HEK293 (cell line): ENCODE measurements around the gene PROM2.

ENCODE experiments used
- CTCF ChIA-PET: fragments of 350-600 bp; formaldehyde crosslinking; extraction: SDS; loops from one replicate; lab custom pipeline; 2021; ENCODE audit warnings: antibody characterized with exemption; lab: Yijun Ruan, JAX
- POLR2A ChIA-PET: fragments of 300-600 bp; formaldehyde crosslinking; extraction: SDS; loops from one replicate; lab custom pipeline; 2020; ENCODE audit warnings: antibody characterized with exemption, inconsistent platforms; lab: Yijun Ruan, JAX
- H3K27ac ChIP-seq: fragments of 200-500 bp; sonication (Bioruptor generic); 2 replicates; pipeline ENCODE4 v1.5.1; 2014; ENCODE audit warnings: low read depth, low read length, control low read depth, inconsistent platforms; ENCODE audit errors: extremely low read depth
- H3K36me3 ChIP-seq, 2 experiments: fragments of 200-500 bp in 1 of 2; sonication (Bioruptor generic) in 1 of 2; 1 replicate in 1 of 2; 2 replicates in 1 of 2; pipeline ENCODE4 v1.5.1; 2014 to 2017; ENCODE audit warnings: inconsistent platforms in 2 of 2, low read length in 2 of 2; ENCODE audit not compliant: control insufficient read depth in 2 of 2, insufficient read depth in 1 of 2
- H3K4me1 ChIP-seq: fragments of 200-500 bp; sonication (Bioruptor generic); 2 replicates; pipeline ENCODE4 v1.5.1; 2014; ENCODE audit warnings: mild to moderate bottlenecking, low read length, inconsistent platforms; ENCODE audit not compliant: control insufficient read depth, insufficient read depth
- H3K4me3 ChIP-seq: 2 replicates; pipeline ENCODE4 v1.5.1; 2011; ENCODE audit warnings: low read depth, mild to moderate bottlenecking, control low read depth, low read length, moderate library complexity
- H3K9me3 ChIP-seq: fragments of 200-500 bp; sonication (Bioruptor generic); 2 replicates; pipeline ENCODE4 v1.5.1; 2014; ENCODE audit warnings: low read depth, low read length, inconsistent platforms; ENCODE audit not compliant: control insufficient read depth, insufficient read depth
- GFI1B ChIP-seq: fragments of 450-650 bp; formaldehyde crosslinking; IDR thresholded peaks from 2 replicates; pipeline ENCODE4 v1.5.1; 2016; ENCODE audit warnings: missing biosample characterization, missing genetic modification characterization
- GLI4 ChIP-seq: fragments of 450-650 bp; formaldehyde crosslinking; IDR thresholded peaks from 2 replicates; pipeline ENCODE4 v1.5.1; 2016; ENCODE audit warnings: missing biosample characterization, missing genetic modification characterization
- GLIS2 ChIP-seq: fragments of 450-650 bp; formaldehyde crosslinking; IDR thresholded peaks from 2 replicates; pipeline ENCODE4 v1.5.1; 2016; ENCODE audit warnings: missing biosample characterization, missing genetic modification characterization
- KLF16 ChIP-seq: fragments of 450-650 bp; formaldehyde crosslinking; IDR thresholded peaks from 2 replicates; pipeline ENCODE4 v1.5.1; 2017; ENCODE audit warnings: missing biosample characterization, missing genetic modification characterization
- TCF7L2 ChIP-seq: IDR thresholded peaks from 2 replicates; pipeline ENCODE4 v1.6.1; 2011; ENCODE audit warnings: low read depth, mild to moderate bottlenecking, inconsistent platforms, low read length, moderate library complexity, borderline replicate concordance
- ZEB2 ChIP-seq: fragments of 450-650 bp; formaldehyde crosslinking; IDR thresholded peaks from 2 replicates; pipeline ENCODE4 v1.5.1; 2016; ENCODE audit warnings: missing biosample characterization, missing genetic modification characterization
- ZFP69B ChIP-seq: fragments of 450-650 bp; formaldehyde crosslinking; IDR thresholded peaks from 2 replicates; pipeline ENCODE4 v1.5.1; 2016; ENCODE audit warnings: missing biosample characterization, missing genetic modification characterization
- ZNF121 ChIP-seq: fragments of 450-650 bp; formaldehyde crosslinking; IDR thresholded peaks from 2 replicates; pipeline ENCODE4 v1.5.1; 2016; ENCODE audit warnings: missing biosample characterization, missing genetic modification characterization
- ZNF133 ChIP-seq: fragments of 450-650 bp; formaldehyde crosslinking; IDR thresholded peaks from 2 replicates; pipeline ENCODE4 v1.5.1; 2016; ENCODE audit warnings: missing biosample characterization, missing genetic modification characterization
- ZNF24 ChIP-seq: fragments of 450-650 bp; formaldehyde crosslinking; IDR thresholded peaks from 2 replicates; pipeline ENCODE4 v1.5.1; 2016; ENCODE audit warnings: missing biosample characterization, missing genetic modification characterization
- ZNF248 ChIP-seq: fragments of 450-650 bp; formaldehyde crosslinking; IDR thresholded peaks from 2 replicates; pipeline ENCODE4 v1.5.1; 2017; ENCODE audit warnings: missing biosample characterization, missing genetic modification characterization
- ZNF266 ChIP-seq: fragments of 450-650 bp; formaldehyde crosslinking; IDR thresholded peaks from 2 replicates; pipeline ENCODE4 v1.5.1; 2016; ENCODE audit warnings: missing biosample characterization, missing genetic modification characterization, low read depth
- ZNF335 ChIP-seq: fragments of 450-650 bp; formaldehyde crosslinking; conservative IDR thresholded peaks from 2 replicates; pipeline ENCODE4 v1.5.1; 2016; ENCODE audit warnings: missing biosample characterization, missing genetic modification characterization
- ZNF416 ChIP-seq: fragments of 450-650 bp; formaldehyde crosslinking; IDR thresholded peaks from 2 replicates; pipeline ENCODE4 v1.5.1; 2016; ENCODE audit warnings: missing biosample characterization, missing genetic modification characterization
- ZNF426 ChIP-seq: fragments of 450-650 bp; formaldehyde crosslinking; IDR thresholded peaks from 2 replicates; pipeline ENCODE4 v1.5.1; 2017; ENCODE audit warnings: missing biosample characterization, missing genetic modification characterization, mild to moderate bottlenecking, inconsistent platforms, moderate library complexity
- ZNF561 ChIP-seq: fragments of 450-650 bp; IDR thresholded peaks from 2 replicates; pipeline ENCODE4 v1.5.1; 2018; ENCODE audit warnings: missing biosample characterization, missing genetic modification characterization, borderline replicate concordance
- ZNF768 ChIP-seq: fragments of 450-650 bp; formaldehyde crosslinking; IDR thresholded peaks from 2 replicates; pipeline ENCODE4 v1.5.1; 2018; ENCODE audit warnings: missing biosample characterization, mild to moderate bottlenecking, missing genetic modification characterization
- ZNF837 ChIP-seq: fragments of 450-650 bp; formaldehyde crosslinking; IDR thresholded peaks from 2 replicates; pipeline ENCODE4 v1.5.1; 2016; ENCODE audit warnings: missing biosample characterization, missing genetic modification characterization
- ZSCAN30 ChIP-seq: fragments of 450-650 bp; IDR thresholded peaks from 2 replicates; pipeline ENCODE4 v1.5.1; 2018; ENCODE audit warnings: missing biosample characterization, mild to moderate bottlenecking, missing genetic modification characterization, moderate library complexity
- ZXDB ChIP-seq: fragments of 450-650 bp; formaldehyde crosslinking; IDR thresholded peaks from 2 replicates; pipeline ENCODE4 v1.5.1; 2016; ENCODE audit warnings: missing biosample characterization, missing genetic modification characterization
- TF ChIP-seq, protein P1 (sequence below): fragments of 450-650 bp; formaldehyde crosslinking; optimal IDR thresholded peaks from 2 replicates; pipeline ENCODE3; 2016; ENCODE audit warnings: missing biosample characterization, mild to moderate bottlenecking, missing genetic modification characterization
- TF ChIP-seq, protein P2 (sequence below): fragments of 450-650 bp; formaldehyde crosslinking; IDR thresholded peaks from 2 replicates; pipeline ENCODE4 v1.5.1; 2016; ENCODE audit warnings: missing biosample characterization, missing genetic modification characterization

Gene PROM2

DNA sequence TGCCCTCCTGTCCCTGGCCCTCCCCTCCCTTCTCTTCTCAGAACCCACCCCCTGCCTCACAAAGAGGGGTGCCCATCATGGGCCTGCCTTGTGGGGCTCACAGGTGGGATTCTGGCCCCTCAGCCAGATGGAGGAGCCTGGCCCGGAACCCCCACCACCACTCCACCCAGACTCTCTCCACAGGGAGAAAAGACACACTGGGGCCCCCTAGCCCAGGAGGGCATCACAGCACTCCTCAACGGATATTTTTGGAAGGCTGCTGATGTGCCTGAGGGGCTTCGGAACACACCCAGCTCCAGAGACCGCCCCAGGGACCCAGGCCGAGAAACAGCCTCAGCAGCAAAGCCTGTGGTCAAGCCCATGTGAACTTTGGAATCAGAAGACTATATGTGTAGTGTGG is 32.8 kb downstream of the PROM2 start:
- TF ChIP-seq ZNF837 (tag by site-specific recombination): no peak
- 0 out of 2 replicates have a peak, but pooled peaks have one; percentile 17 for TF ChIP-seq ZNF335 (tag by site-specific recombination)
- TF ChIP-seq ZNF133 (tag by site-specific recombination): no peak

GRCh38 chr2:95307878-95308277 is 33.6 kb downstream of the PROM2 start:
- CTCF ChIA-PET: interaction anchor here (0.7 to 2.0 kb wide), 2 partner anchors 9 to 76 kb away, joined by 4 to 5 read pairs; no protein-coding TSS in a partner anchor

More for the DNA sequence above, 32.8 kb downstream of the PROM2 start:
- Histone ChIP-seq H3K4me3 (no peak overlapping the region), H3K36me3 (no peaks in the 10 kb centered on the region), H3K9me3 (no peaks in the 10 kb centered on the region), H3K4me1 (no peaks in the 10 kb centered on the region), H3K27ac (no peak overlapping the region)
- POLR2A ChIA-PET: no interaction called here
- CTCF ChIA-PET: no interaction called here

DNA sequence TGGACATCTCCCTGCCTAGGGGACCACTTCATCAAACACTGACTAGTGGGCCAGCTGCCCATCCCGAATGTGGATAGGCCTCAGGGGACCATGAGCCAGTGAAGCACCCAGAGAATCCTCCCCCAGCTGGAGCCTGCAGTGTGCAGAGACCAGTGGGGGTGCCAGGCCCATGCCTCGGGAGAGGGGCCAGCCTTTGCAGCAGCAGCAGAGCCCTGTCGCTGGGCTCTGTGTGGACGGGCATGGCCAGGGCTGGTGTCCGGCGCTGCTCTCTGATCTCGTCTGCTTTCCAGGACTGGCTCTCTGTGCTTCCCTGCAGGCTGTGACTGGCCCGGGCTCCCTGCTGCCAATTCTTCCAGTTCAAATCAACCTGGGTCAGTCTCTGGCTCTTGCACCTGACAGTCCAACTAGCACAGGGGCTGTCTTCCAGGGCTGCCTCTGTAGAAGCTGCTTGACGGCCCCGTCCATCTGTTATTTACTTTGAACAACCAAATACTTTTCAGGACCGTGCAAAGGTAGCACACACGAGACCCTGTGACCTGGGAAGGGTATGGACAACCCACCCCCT is 34.3 kb downstream of the PROM2 start:
- ChIA-PET CTCF (interaction anchor here (0.7 to 2.0 kb wide), 2 partner anchors 9 to 77 kb away, joined by 4 to 5 read pairs; no protein-coding TSS in a partner anchor), POLR2A (no interaction called here)
- H3K36me3 ChIP-seq: no peaks in the 10 kb centered on the region
- H3K27ac ChIP-seq: no peak overlapping the region
- no peak overlapping the region for H3K4me3 ChIP-seq
- TF ChIP-seq ZNF768 (tag by site-specific recombination) (no peak), GFI1B (tag by site-specific recombination) (no peak), ZNF133 (tag by site-specific recombination) (no peak)
- H3K9me3 ChIP-seq: no peaks in the 10 kb centered on the region
- H3K4me1 ChIP-seq: no peaks in the 10 kb centered on the region

More at GRCh38 chr2:95307878-95308277, 33.6 kb downstream of the PROM2 start:
- POLR2A ChIA-PET: no interaction called here
- TF ChIP-seq ZNF426 (tag by site-specific recombination): no peak
- no peak for TF ChIP-seq TCF7L2
- no peak for TF ChIP-seq ZFP69B (tag by site-specific recombination)
- no peak for TF ChIP-seq ZNF121
- TF ChIP-seq, protein P1, sequence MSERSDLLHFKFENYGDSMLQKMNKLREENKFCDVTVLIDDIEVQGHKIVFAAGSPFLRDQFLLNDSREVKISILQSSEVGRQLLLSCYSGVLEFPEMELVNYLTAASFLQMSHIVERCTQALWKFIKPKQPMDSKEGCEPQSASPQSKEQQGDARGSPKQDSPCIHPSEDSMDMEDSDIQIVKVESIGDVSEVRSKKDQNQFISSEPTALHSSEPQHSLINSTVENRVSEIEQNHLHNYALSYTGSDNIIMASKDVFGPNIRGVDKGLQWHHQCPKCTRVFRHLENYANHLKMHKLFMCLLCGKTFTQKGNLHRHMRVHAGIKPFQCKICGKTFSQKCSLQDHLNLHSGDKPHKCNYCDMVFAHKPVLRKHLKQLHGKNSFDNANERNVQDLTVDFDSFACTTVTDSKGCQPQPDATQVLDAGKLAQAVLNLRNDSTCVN: no peak
- no peak for TF ChIP-seq ZNF416
- TF ChIP-seq ZEB2 (tag by site-specific recombination): no peak
- no peak for TF ChIP-seq ZNF561
- no peak for TF ChIP-seq GLIS2
- TF ChIP-seq ZXDB (tag by site-specific recombination): no peak
- TF ChIP-seq ZNF24: no peak
- no peak for TF ChIP-seq ZSCAN30 (tag by site-specific recombination)
- TF ChIP-seq GLI4 (tag by site-specific recombination): no peak
- TF ChIP-seq ZNF266 (tag by site-specific recombination): no peak
- TF ChIP-seq ZNF248: no peak
- no peak for TF ChIP-seq KLF16 (tag by site-specific recombination)
- TF ChIP-seq, protein P2, sequence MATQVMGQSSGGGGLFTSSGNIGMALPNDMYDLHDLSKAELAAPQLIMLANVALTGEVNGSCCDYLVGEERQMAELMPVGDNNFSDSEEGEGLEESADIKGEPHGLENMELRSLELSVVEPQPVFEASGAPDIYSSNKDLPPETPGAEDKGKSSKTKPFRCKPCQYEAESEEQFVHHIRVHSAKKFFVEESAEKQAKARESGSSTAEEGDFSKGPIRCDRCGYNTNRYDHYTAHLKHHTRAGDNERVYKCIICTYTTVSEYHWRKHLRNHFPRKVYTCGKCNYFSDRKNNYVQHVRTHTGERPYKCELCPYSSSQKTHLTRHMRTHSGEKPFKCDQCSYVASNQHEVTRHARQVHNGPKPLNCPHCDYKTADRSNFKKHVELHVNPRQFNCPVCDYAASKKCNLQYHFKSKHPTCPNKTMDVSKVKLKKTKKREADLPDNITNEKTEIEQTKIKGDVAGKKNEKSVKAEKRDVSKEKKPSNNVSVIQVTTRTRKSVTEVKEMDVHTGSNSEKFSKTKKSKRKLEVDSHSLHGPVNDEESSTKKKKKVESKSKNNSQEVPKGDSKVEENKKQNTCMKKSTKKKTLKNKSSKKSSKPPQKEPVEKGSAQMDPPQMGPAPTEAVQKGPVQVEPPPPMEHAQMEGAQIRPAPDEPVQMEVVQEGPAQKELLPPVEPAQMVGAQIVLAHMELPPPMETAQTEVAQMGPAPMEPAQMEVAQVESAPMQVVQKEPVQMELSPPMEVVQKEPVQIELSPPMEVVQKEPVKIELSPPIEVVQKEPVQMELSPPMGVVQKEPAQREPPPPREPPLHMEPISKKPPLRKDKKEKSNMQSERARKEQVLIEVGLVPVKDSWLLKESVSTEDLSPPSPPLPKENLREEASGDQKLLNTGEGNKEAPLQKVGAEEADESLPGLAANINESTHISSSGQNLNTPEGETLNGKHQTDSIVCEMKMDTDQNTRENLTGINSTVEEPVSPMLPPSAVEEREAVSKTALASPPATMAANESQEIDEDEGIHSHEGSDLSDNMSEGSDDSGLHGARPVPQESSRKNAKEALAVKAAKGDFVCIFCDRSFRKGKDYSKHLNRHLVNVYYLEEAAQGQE (tag by site-specific recombination): no peak
- no peak overlapping the region for H3K27ac ChIP-seq
- H3K9me3 ChIP-seq: no peaks in the 10 kb centered on the region
- H3K4me3 ChIP-seq: no peak overlapping the region
- no peaks in the 10 kb centered on the region for H3K4me1 ChIP-seq
- H3K36me3 ChIP-seq: no peaks in the 10 kb centered on the region
